B cell (primary cell): Measurements from ENCODE around the gene PPP4R3A. TPM values are rescaled to one million over a fixed set of nuclear protein-coding genes. Genes with fewer than 3 reads are reported as not detected.

Experiments used
- ATAC-seq: fragments of 200-7000 bp; cut with Tn5 transposase; one replicate; pipeline ENCODE4 v1.10.0; 2021; ENCODE audit warnings: low read depth, mild to moderate bottlenecking, moderate number of reproducible peaks, moderate library complexity
- CTCF ChIA-PET: fragments of 350-600 bp; sonication (Branson Sonifier 250); formaldehyde crosslinking; loops from one replicate; lab custom pipeline; 2021; ENCODE audit warnings: antibody characterized with exemption, inconsistent platforms; lab: Charles Lee
- POLR2A ChIA-PET: fragments of 350-600 bp; sonication (Branson Sonifier 250); formaldehyde crosslinking; loops from one replicate; lab custom pipeline; 2021; ENCODE audit warnings: antibody characterized with exemption; lab: Charles Lee
- DNase-seq: peaks from one replicate; pipeline ENCODE4 v3.0.0; 2013
- H2AFZ ChIP-seq: 2 replicates; pipeline ENCODE4 v1.6.1; 2012; ENCODE audit warnings: mild to moderate bottlenecking, low read depth, low read length; ENCODE audit not compliant: insufficient read depth, poor library complexity, severe bottlenecking
- H3K27ac ChIP-seq, 2 donors: 1 replicate in 1 of 2; 2 replicates in 1 of 2; pipeline ENCODE4 v1.5.1; 2012 to 2013; ENCODE audit warnings: low read length in 2 of 2, mild to moderate bottlenecking in 2 of 2, moderate library complexity in 1 of 2
- H3K27me3 ChIP-seq, 4 experiments: fragments of 200-600 bp in 1 of 4; sonication (generic) in 1 of 4; replicated peaks in 1 of 4; 1 replicate in 2 of 4; 2 replicates in 2 of 4; pipeline versions ENCODE4 v1.6.1 to v1.7.0; 2013 to 2016; ENCODE audit warnings: low read length in 3 of 4, mild to moderate bottlenecking in 2 of 4, mixed read lengths in 1 of 4, moderate library complexity in 1 of 4; ENCODE audit not compliant: insufficient read depth in 4 of 4, control insufficient read depth in 3 of 4; ENCODE audit errors: control extremely low read depth in 1 of 4
- H3K36me3 ChIP-seq, 2 experiments: replicated peaks in 1 of 2; 1 replicate in 1 of 2; 2 replicates in 1 of 2; pipeline versions ENCODE4 v1.6.1 to v1.7.1; 2013; ENCODE audit warnings: low read length in 1 of 2; ENCODE audit not compliant: insufficient read depth in 2 of 2, control insufficient read depth in 1 of 2; ENCODE audit errors: control extremely low read depth in 1 of 2, extremely low read depth in 1 of 2
- H3K4me1 ChIP-seq, 2 donors: fragments of 200-600 bp in 1 of 2; sonication (generic) in 1 of 2; 1 replicate in 1 of 2; 2 replicates in 1 of 2; pipeline versions ENCODE4 v1.5.1 to v1.6.1; 2013 to 2017; ENCODE audit warnings: low read length in 2 of 2; ENCODE audit not compliant: control insufficient read depth in 2 of 2, insufficient read depth in 2 of 2
- H3K4me2 ChIP-seq: replicated peaks from 2 replicates; pipeline ENCODE3; 2012; ENCODE audit warnings: mild to moderate bottlenecking, low read depth, low read length; ENCODE audit not compliant: poor library complexity, severe bottlenecking
- H3K4me3 ChIP-seq, 5 experiments: fragments of 200-600 bp in 1 of 5; sonication (generic) in 1 of 5; 1 replicate in 3 of 5; 2 replicates in 2 of 5; pipeline versions ENCODE4 v1.5.1 to v1.7.0; 2011 to 2016; ENCODE audit warnings: low read length in 4 of 5, mild to moderate bottlenecking in 4 of 5, low read depth in 2 of 5, control low read depth in 1 of 5, moderate library complexity in 1 of 5; ENCODE audit not compliant: insufficient read depth in 1 of 5; ENCODE audit errors: control extremely low read depth in 1 of 5, extremely low read depth in 1 of 5
- H3K79me2 ChIP-seq: fragments of 200-600 bp; sonication (generic); one replicate; pipeline ENCODE4 v1.6.0; 2016; ENCODE audit warnings: low read length; ENCODE audit not compliant: control insufficient read depth, insufficient read depth
- H3K9ac ChIP-seq: fragments of 200-600 bp; sonication (generic); 2 replicates; pipeline ENCODE4 v1.6.1; 2017; ENCODE audit warnings: mild to moderate bottlenecking, low read length, moderate library complexity
- H3K9me3 ChIP-seq, 3 donors: one replicate each; pipeline versions ENCODE4 v1.6.1 to v1.7.1; 2013; ENCODE audit warnings: low read length in 2 of 3; ENCODE audit not compliant: control insufficient read depth in 2 of 3, insufficient read depth in 1 of 3; ENCODE audit errors: control extremely low read depth in 1 of 3
- H4K20me1 ChIP-seq: 2 replicates; pipeline ENCODE4 v1.6.0; 2012; ENCODE audit warnings: mild to moderate bottlenecking, low read length; ENCODE audit not compliant: insufficient read depth, control insufficient read depth, poor library complexity, severe bottlenecking
- H3K27ac Mint-ChIP-seq: one replicate; pipeline ENCODE4 v1.8.0; 2021; ENCODE audit warnings: mixed read lengths
- H3K27me3 Mint-ChIP-seq: one replicate; pipeline ENCODE4 v1.8.0; 2021; ENCODE audit warnings: mixed read lengths
- H3K4me1 Mint-ChIP-seq: one replicate; pipeline ENCODE4 v1.8.0; 2021; ENCODE audit warnings: mixed read lengths
- H3K4me3 Mint-ChIP-seq: one replicate; pipeline ENCODE4 v1.8.0; 2021; ENCODE audit warnings: mixed read lengths
- H3K9me3 Mint-ChIP-seq: one replicate; pipeline ENCODE4 v1.8.0; 2022; ENCODE audit warnings: mixed read lengths; ENCODE audit not compliant: insufficient read depth
- EZH2 ChIP-seq: IDR thresholded peaks from 2 replicates; pipeline ENCODE4 v1.6.1; 2012; ENCODE audit warnings: borderline replicate concordance, low read depth, mild to moderate bottlenecking, moderate library complexity, low read length; ENCODE audit not compliant: insufficient read depth, poor library complexity, severe bottlenecking
- WGBS: methylation state at CpG from one replicate; pipeline ENCODE4 v1.1.5; 2013; ENCODE audit warnings: missing lambda C conversion rate; ENCODE audit not compliant: insufficient coverage; 5-methylcytosine and 5-hydroxymethylcytosine counted together
- intact Hi-C: fragments of 100-400 bp; cut with micrococcal nuclease; formaldehyde crosslinking; loops from one replicate; pipeline ENCODE4 v1.10.0; 2022
- polyA plus RNA-seq: library from polyadenylated mRNA; depleted of rRNA; stranded (reverse); fragments of >200 nt; gene quantifications from 2 replicates; pipeline ENCODE4 v1.2.3, GENCODE V29; 2012
- total RNA-seq, 2 donors: library from RNA; stranded (reverse); fragments of 120-200 nt in 1 of 2; gene quantifications; 1 replicate in 1 of 2; 2 replicates in 1 of 2; pipeline versions ENCODE4 v1.2.3 to v1.2.4, GENCODE V29; 2013 to 2022
- TF ChIP-seq, protein P1 (sequence below): fragments of 200-600 bp; IDR thresholded peaks from one replicate; pipeline ENCODE4 v1.8.0; 2022; ENCODE audit warnings: antibody characterized with exemption, mild to moderate bottlenecking

PPP4R3A gene
- total and polyA plus RNA-seq, 2 donors (not counting 1 experiment from before 2014, with no cell fraction given), result 80.6 to 189 TPM

DNA sequence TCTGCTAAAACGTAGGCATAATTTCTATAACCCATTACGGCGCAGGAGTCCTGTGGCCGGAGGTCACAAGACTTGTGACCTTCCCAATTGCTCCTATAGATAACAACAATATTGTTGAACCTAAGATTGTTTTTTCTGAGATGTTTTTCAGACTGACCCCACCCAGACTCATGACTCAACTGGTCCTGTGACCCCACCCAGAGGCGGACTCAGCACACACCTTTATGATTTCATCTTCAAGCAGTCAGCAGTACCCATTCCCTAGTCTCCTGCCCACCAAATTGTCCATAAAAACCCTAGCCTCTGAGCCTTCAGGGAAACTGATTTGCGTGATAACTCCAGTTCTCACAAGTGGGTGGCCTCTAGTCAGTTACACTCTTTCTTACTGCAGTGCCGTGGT lies 5.9 kb upstream of the PPP4R3A start:
- TF ChIP-seq, protein P1, sequence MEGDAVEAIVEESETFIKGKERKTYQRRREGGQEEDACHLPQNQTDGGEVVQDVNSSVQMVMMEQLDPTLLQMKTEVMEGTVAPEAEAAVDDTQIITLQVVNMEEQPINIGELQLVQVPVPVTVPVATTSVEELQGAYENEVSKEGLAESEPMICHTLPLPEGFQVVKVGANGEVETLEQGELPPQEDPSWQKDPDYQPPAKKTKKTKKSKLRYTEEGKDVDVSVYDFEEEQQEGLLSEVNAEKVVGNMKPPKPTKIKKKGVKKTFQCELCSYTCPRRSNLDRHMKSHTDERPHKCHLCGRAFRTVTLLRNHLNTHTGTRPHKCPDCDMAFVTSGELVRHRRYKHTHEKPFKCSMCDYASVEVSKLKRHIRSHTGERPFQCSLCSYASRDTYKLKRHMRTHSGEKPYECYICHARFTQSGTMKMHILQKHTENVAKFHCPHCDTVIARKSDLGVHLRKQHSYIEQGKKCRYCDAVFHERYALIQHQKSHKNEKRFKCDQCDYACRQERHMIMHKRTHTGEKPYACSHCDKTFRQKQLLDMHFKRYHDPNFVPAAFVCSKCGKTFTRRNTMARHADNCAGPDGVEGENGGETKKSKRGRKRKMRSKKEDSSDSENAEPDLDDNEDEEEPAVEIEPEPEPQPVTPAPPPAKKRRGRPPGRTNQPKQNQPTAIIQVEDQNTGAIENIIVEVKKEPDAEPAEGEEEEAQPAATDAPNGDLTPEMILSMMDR, result no peak
- TF ChIP-seq EZH2, result no peak
- Histone ChIP-seq H3K36me3 (no peaks in the 10 kb centered on the region), H3K4me2 (no peak overlapping the region), H3K4me1 (peaks cover 2 to 3% of the 10 kb centered on the region in 2 donors), H4K20me1 (no peaks in the 10 kb centered on the region), H3K27me3 (peaks cover 0 to 6% (median 2%) of the 10 kb centered on the region in 4 experiments), H3K9me3 (no peaks in the 10 kb centered on the region), H3K9ac (no peak overlapping the region), H3K27ac (no peak overlapping the region), H3K79me2 (peaks cover 4% of the 10 kb centered on the region), H3K4me3 (no peak overlapping the region), H2AFZ (no peak overlapping the region)
- DNase-seq (no peak), ATAC-seq (no peak)
- Mint-ChIP-seq H3K9me3 (no peaks in the 10 kb centered on the region), H3K4me3 (no peak overlapping the region), H3K4me1 (peaks cover 2% of the 10 kb centered on the region), H3K27me3 (peaks cover 20% of the 10 kb centered on the region), H3K27ac (no peak overlapping the region)
- CTCF ChIA-PET, result no interaction called here
- intact Hi-C loops, result loop anchor here (10.0 kb wide), 1 partner anchor 319 kb away; no protein-coding TSS in a partner anchor
- 100% methylated on average over 2 of the region's 7 CpGs for WGBS
- POLR2A ChIA-PET, result no interaction called here

DNA sequence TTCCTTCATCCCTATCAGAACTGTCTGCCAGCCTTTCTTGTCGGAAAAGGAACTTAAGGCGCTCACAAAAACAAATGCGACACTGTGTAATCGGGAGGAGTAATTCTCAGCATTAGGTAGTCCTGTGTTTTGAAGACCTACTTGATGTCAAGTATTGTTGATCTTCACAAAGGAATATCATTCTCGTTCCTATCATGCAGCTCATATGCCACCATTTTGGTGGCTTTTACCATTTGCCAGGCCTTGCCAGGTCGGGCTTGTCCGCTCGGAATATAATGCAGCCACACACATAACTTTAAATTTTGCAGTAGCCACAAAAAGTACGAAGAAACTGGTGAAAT lies 903 bp upstream of the PPP4R3A start:
- peak overlapping the region; percentile 98 for H3K9ac ChIP-seq
- 25% methylated on average over 1 of the region's 9 CpGs for WGBS
- peaks cover 40% of the 10 kb centered on the region for H3K79me2 ChIP-seq
- H2AFZ ChIP-seq, result peak overlapping the region; percentile 87
- ChIA-PET POLR2A (interaction anchor here (0.9 to 1.1 kb wide), 3 partner anchors 16 to 611 kb away, joined by 3 read pairs; partner anchors contain the start of genes CPSF2 and NDUFB1), CTCF (no interaction called here)
- peaks cover 27% of the 10 kb centered on the region for H4K20me1 ChIP-seq
- Mint-ChIP-seq H3K4me3 (peak overlapping the region; percentile 99), H3K4me1 (peaks cover 32% of the 10 kb centered on the region), H3K9me3 (no peaks in the 10 kb centered on the region), H3K27ac (peak overlapping the region; percentile 100), H3K27me3 (peaks cover 6% of the 10 kb centered on the region)
- no peaks in the 10 kb centered on the region for H3K27me3 ChIP-seq
- peak overlapping the region; percentile 83 for H3K4me2 ChIP-seq
- intact Hi-C loops, result loop anchor here (2.0 to 10.0 kb wide), 4 partner anchors 186 to 1671 kb away; partner anchors contain the start of gene MOAP1
- TF ChIP-seq EZH2, result no peak
- TF ChIP-seq, protein P1, result no peak
- H3K4me1 ChIP-seq, result peaks cover 28 to 29% of the 10 kb centered on the region in 2 donors
- ATAC-seq (no peak), DNase-seq (no peak)
- H3K27ac ChIP-seq, result peak overlapping the region; percentile 97 to 100
- peak overlapping the region; percentile 72 to 99 (median 84) for H3K4me3 ChIP-seq
- H3K36me3 ChIP-seq, result peaks cover 1 to 9% of the 10 kb centered on the region in 2 experiments
- H3K9me3 ChIP-seq, result peaks cover 0 to 1% (median 0%) of the 10 kb centered on the region in 3 donors
